Adrenal gland (tissue), 19 donors: ENCODE results near the gene NEU3. TPM values are rescaled to one million over a fixed set of nuclear protein-coding genes. Genes with fewer than 3 reads are reported as not detected.
A peak's percentile ranks its signal among the peaks of the same experiment; 100 is the strongest.

ENCODE experiments used
- DNase-seq, 7 donors: peaks; one replicate each; pipeline ENCODE4 v3.0.0-alpha.2; 2019 to 2020
- H3K27ac ChIP-seq, 5 donors: fragments of 200-600 bp; sonication (generic) in 4 of 5; 1 replicate in 3 of 5; 2 replicates in 2 of 5; pipeline versions ENCODE4 v1.5.1 to v1.8.0; 2016 to 2020; ENCODE audit warnings: mild to moderate bottlenecking in 1 of 5
- H3K27me3 ChIP-seq: fragments of 200-600 bp; 2 replicates; pipeline ENCODE4 v1.8.0; 2021
- H3K36me3 ChIP-seq, 2 donors: fragments of 200-600 bp; replicated peaks in 1 of 2; 1 replicate in 1 of 2; 2 replicates in 1 of 2; pipeline versions ENCODE4 v1.5.1 to v1.8.0; 2018 to 2022
- H3K4me1 ChIP-seq, 2 donors: fragments of 200-600 bp; replicated peaks in 1 of 2; 1 replicate in 1 of 2; 2 replicates in 1 of 2; pipeline versions ENCODE4 v1.5.1 to v1.8.0; 2018 to 2021
- H3K4me3 ChIP-seq, 4 donors: fragments of 200-600 bp; sonication (generic) in 3 of 4; one replicate each; pipeline ENCODE4 v1.5.1; 2016 to 2018
- H3K9me3 ChIP-seq, 3 donors: fragments of 200-600 bp; sonication (generic) in 1 of 3; replicated peaks in 1 of 3; 1 replicate in 2 of 3; 2 replicates in 1 of 3; pipeline versions ENCODE4 v1.5.1 to v1.8.0; 2016 to 2021
- POLR2A ChIP-seq, 2 donors: fragments of 450-650 bp; IDR thresholded peaks; one replicate each; pipeline ENCODE4 v1.6.1; 2017; ENCODE audit warnings: antibody characterized with exemption in 2 of 2, mild to moderate bottlenecking in 2 of 2, moderate library complexity in 1 of 2
- WGBS, 4 donors: extraction: QIAGEN DNeasy Blood & Tissue Kit in 2 of 4; methylation state at CpG; one replicate each; pipeline versions ENCODE4 v1.1.5 to v1.1.7; 2013 to 2017; 5-methylcytosine and 5-hydroxymethylcytosine counted together
- intact Hi-C, 2 donors: fragments of 100-400 bp; cut with DNase I; formaldehyde crosslinking; loops; one replicate each; pipeline versions ENCODE4 v1.14.1 to v1.15.0; 2022 to 2023
- long read RNA-seq, 10 donors: library from polyadenylated mRNA in 3 of 10; unstranded in 2 of 10; stranded (forward) in 1 of 10; transcript quantifications; one replicate each; pipeline ENCODE4 v2.0.0 and lab custom pipeline, GENCODE V29; 2021 to 2026
- polyA plus RNA-seq, 3 donors: library from polyadenylated mRNA; stranded (reverse); fragments of 200-250 nt in 2 of 3; fragments of 350-450 nt in 1 of 3; fragmentation: Illumina TruSeq in 1 of 3; extraction: RNeasy Lipid Tissue Mini Kit (QIAGEN cat#74804) in 1 of 3; gene quantifications; one replicate each; pipeline ENCODE4 v1.2.3, GENCODE V29; 2013 to 2014
- total RNA-seq, 9 donors: library from RNA; depleted of rRNA in 4 of 9; stranded (reverse); fragments of >200 nt in 4 of 9; fragments of 120-200 nt in 1 of 9; fragmentation: NEBNext Ultra II Directional in 1 of 9; extraction: Animal tissue kit (Norgen Biotek cat#: 25700) in 1 of 9; gene quantifications; one replicate each; pipeline versions ENCODE4 v1.1.0 to v1.2.4, GENCODE V29; 2013 to 2023
- TF ChIP-seq, protein P1 (sequence below), 6 experiments: fragments of 450-650 bp in 4 of 6; fragments of 200-600 bp in 2 of 6; sonication (generic) in 1 of 6; IDR thresholded peaks; 1 replicate in 5 of 6; 2 replicates in 1 of 6; pipeline versions ENCODE4 v1.5.1 to v1.8.0; 2016 to 2021; ENCODE audit warnings: antibody characterized with exemption in 6 of 6, mild to moderate bottlenecking in 2 of 6, moderate library complexity in 1 of 6
- donor health status: healthy with polysubstance abuse.
- donor health status: Bipolar disorder and iron deficiency.
- donor health status: DM: yes; HTN: yes; CAD: no.
- donor health status: DM: no; HTN: no; CAD: no.
- donor health status: DM: no; HTN: no; CAD: no.
- donor health status: DM: yes; HTN: yes; CAD: no.

The NEU3 gene, protein sequence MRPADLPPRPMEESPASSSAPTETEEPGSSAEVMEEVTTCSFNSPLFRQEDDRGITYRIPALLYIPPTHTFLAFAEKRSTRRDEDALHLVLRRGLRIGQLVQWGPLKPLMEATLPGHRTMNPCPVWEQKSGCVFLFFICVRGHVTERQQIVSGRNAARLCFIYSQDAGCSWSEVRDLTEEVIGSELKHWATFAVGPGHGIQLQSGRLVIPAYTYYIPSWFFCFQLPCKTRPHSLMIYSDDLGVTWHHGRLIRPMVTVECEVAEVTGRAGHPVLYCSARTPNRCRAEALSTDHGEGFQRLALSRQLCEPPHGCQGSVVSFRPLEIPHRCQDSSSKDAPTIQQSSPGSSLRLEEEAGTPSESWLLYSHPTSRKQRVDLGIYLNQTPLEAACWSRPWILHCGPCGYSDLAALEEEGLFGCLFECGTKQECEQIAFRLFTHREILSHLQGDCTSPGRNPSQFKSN
- total RNA-seq (10 to 100 TPM; 17.7 to 34.9 (median 21.7) TPM), polyA plus RNA-seq (10 to 100 TPM in 2 of 3 donors, 1 to 10 TPM in 1; 8.3 to 18.2 (median 12.6) TPM)
- long read RNA-seq, donor 1, partial matches to known transcripts, result 0 of 2 reads
- long read RNA-seq, donor 1, other reads (novel, unspliced or antisense), result 0 of 2 reads
- long read RNA-seq, donor 2, partial matches to known transcripts, result 0 of 1 reads
- long read RNA-seq, donor 2, other reads (novel, unspliced or antisense), result 0 of 1 reads
- long read RNA-seq, donor 3, partial matches to known transcripts, result 0 of 1 reads
- long read RNA-seq, donor 3, other reads (novel, unspliced or antisense), result 0 of 1 reads
- long read RNA-seq, donor 4, full-length matches to known transcripts, result 3 of 4 reads
- long read RNA-seq, donor 4, partial matches to known transcripts, result 0 of 4 reads
- long read RNA-seq, donor 4, other reads (novel, unspliced or antisense), result 1 of 4 reads
- long read RNA-seq, donor 5, full-length matches to known transcripts, result 3 of 7 reads
- long read RNA-seq, donor 5, partial matches to known transcripts, result 0 of 7 reads
- long read RNA-seq, donor 5, other reads (novel, unspliced or antisense), result 4 of 7 reads
- long read RNA-seq, donor 6, partial matches to known transcripts, result 0 of 1 reads
- long read RNA-seq, donor 6, other reads (novel, unspliced or antisense), result 1 of 1 reads
- long read RNA-seq, donor 7, full-length matches to known transcripts, result 3 of 3 reads
- long read RNA-seq, donor 7, partial matches to known transcripts, result 0 of 3 reads
- long read RNA-seq, donor 7, other reads (novel, unspliced or antisense), result 0 of 3 reads
- long read RNA-seq, donor 8, full-length matches to known transcripts, result 3 of 3 reads
- long read RNA-seq, donor 8, partial matches to known transcripts, result 0 of 3 reads
- long read RNA-seq, donor 8, other reads (novel, unspliced or antisense), result 0 of 3 reads
- long read RNA-seq, donor 9, result 0 reads
- long read RNA-seq, donor 10, partial matches to known transcripts, result 0 of 1 reads
- long read RNA-seq, donor 10, other reads (novel, unspliced or antisense), result 0 of 1 reads

DNA sequence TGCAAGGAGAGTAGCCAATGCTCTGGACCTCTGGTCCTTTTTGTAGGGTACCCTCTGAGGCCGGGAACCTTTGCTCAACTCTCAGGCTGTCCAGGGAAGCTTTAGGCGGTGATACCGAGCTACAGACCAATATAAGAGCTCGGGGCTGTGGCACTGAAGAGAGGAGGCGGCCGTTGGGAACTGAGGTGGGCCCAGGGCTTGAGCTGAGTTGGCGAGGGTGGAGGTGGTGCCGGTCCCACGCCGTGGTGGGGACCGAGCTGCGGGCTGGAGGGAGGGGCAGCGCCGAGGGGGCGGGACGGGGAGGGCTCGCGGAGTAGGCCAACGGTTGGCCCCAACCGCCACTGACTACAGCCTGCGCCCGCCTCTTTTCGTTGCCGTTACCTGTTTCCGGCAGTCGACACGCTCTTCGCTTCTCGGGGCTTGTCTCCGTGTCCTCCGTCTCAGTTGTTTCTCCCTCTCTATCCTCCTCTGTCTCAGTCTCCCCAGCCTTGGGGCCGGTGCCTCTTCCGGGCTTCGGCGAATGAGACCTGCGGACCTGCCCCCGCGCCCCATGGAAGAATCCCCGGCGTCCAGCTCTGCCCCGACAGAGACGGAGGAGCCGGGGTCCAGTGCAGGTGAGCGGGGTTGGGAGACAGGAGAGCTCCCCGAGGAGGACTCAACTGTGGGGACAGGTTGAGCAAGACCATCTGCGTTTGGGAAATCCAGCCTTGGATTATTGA, at the start of gene NEU3:
Gene NEU3 (plus strand): TSS at position 393 of the 719 bp plus-strand sequence. CDS start 128 bp downstream, at position 521.
- Histone ChIP-seq H3K4me3 (peak within 1 kb of the TSS; percentile 13 to 97 (median 73)), H3K27ac (peak within 1 kb of the TSS; percentile 62 to 86 (median 84)), H3K4me1 (peaks cover 24% of the 10 kb centered on the region in 2 donors), H3K27me3 (no peaks in the 10 kb centered on the region), H3K36me3 (no peaks in the 10 kb centered on the region), H3K9me3 (no peaks in the 10 kb centered on the region)
- WGBS, 4 donors, result 0 to 1% (median 0%) methylated on average over 16 to 46 of the region's 46 CpGs
- intact Hi-C loops, result no loop called here
- peak in 1 of 2 donors; percentile 65 for TF ChIP-seq POLR2A (IDR thresholded peaks at IDR 0.05)
- TF ChIP-seq, protein P1, sequence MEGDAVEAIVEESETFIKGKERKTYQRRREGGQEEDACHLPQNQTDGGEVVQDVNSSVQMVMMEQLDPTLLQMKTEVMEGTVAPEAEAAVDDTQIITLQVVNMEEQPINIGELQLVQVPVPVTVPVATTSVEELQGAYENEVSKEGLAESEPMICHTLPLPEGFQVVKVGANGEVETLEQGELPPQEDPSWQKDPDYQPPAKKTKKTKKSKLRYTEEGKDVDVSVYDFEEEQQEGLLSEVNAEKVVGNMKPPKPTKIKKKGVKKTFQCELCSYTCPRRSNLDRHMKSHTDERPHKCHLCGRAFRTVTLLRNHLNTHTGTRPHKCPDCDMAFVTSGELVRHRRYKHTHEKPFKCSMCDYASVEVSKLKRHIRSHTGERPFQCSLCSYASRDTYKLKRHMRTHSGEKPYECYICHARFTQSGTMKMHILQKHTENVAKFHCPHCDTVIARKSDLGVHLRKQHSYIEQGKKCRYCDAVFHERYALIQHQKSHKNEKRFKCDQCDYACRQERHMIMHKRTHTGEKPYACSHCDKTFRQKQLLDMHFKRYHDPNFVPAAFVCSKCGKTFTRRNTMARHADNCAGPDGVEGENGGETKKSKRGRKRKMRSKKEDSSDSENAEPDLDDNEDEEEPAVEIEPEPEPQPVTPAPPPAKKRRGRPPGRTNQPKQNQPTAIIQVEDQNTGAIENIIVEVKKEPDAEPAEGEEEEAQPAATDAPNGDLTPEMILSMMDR (IDR thresholded peaks at IDR 0.05), result no peak
- DNase-seq, result peak; percentile 78 to 88 (median 84)

DNA sequence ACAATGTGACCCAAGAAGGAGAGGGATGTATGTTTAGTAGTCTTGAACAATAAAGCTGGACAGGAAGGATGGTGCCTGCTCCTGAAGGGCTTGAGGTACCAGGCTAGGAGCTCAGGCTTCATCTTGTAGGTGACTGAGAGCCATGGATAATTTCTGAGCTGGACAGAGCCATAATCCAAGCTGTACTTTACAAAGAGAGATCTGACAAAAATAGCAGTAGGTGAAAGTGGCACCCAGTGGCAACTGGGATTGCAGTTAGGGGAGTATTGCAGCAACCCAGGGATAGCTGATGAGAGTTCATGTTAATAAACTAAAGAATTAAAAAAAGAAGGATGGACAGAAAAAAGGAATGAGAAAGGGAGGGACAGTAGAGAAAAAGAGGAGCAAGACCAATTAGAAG, 47.2 kb upstream of the NEU3 start:
- H3K36me3 ChIP-seq, result peaks cover 0 to 3% of the 10 kb centered on the region in 2 donors
- H3K4me1 ChIP-seq, result no peaks in the 10 kb centered on the region
- intact Hi-C loops, result no loop called here
- no peak overlapping the region for H3K4me3 ChIP-seq
- no peak for TF ChIP-seq POLR2A (IDR thresholded peaks at IDR 0.05)
- TF ChIP-seq, protein P1 (IDR thresholded peaks at IDR 0.05), result no peak
- no peaks in the 10 kb centered on the region for H3K9me3 ChIP-seq
- no peaks in the 10 kb centered on the region for H3K27me3 ChIP-seq
- no peak overlapping the region for H3K27ac ChIP-seq
- no peak for DNase-seq

DNA sequence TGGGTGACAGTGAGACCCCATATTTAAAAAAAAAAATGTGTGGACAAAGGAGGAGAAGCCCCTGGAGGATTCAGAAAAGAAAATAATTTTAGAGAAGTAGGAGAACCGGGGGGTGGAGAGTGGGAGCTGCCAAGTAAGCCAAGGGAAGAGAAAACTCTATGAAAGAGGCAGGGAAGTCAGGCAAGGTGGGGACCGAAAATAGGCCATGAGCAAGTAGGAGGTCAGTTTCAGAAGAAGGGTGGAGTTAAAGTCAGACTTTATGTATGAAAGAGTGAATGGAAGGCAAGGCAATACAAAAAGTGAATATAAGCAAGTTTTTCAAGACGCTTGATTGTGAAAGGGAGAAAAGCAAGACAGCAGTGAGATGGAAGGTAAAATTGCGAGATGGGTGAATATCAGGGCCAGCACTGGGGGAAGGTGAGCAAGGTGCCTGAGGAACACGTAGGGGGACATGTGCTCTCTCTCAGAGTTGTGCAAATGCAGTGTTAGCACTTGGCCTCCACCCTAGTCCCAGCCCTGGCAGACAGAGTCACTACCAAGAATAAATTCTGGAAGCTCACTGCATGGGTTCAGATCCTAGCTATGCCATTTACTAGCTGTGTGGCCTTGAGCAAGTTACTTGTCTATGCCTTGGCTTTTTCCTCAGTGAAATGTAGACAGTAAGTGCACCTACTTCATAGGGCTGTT, 46.5 kb upstream of the NEU3 start:
- no peaks in the 10 kb centered on the region for H3K36me3 ChIP-seq
- 85 to 95% (median 89%) methylated on average over 5 of the region's 5 CpGs for WGBS, 4 donors

More for the DNA sequence above, 46.5 kb upstream of the NEU3 start:
- DNase-seq, result no peak
- H3K27me3 ChIP-seq, result no peaks in the 10 kb centered on the region
- intact Hi-C loops, result no loop called here
- TF ChIP-seq, protein P1 (IDR thresholded peaks at IDR 0.05), result no peak
- TF ChIP-seq POLR2A (IDR thresholded peaks at IDR 0.05), result no peak
- no peak overlapping the region for H3K27ac ChIP-seq
- H3K4me3 ChIP-seq, result no peak overlapping the region
- H3K9me3 ChIP-seq, result no peaks in the 10 kb centered on the region
- no peaks in the 10 kb centered on the region for H3K4me1 ChIP-seq
